Vagina (tissue), 2 donors: Measurements from ENCODE around the gene SH2D3C.

Experiments used
- CTCF ChIP-seq, 3 experiments: fragments of 450-650 bp in 2 of 3; fragments of 200-600 bp in 1 of 3; sonication (generic) in 1 of 3; IDR thresholded peaks; one replicate each; pipeline ENCODE4 v1.5.1; 2017 to 2019; ENCODE audit warnings: antibody characterized with exemption in 3 of 3, mild to moderate bottlenecking in 2 of 3, moderate library complexity in 2 of 3
- POLR2A ChIP-seq, 2 donors: fragments of 450-650 bp; IDR thresholded peaks; one replicate each; pipeline ENCODE4 v1.6.1; 2017; ENCODE audit warnings: antibody characterized with exemption in 2 of 2, mild to moderate bottlenecking in 2 of 2, moderate library complexity in 2 of 2

- peak in 1 of 2 donors; percentile 90 for TF ChIP-seq POLR2A (IDR thresholded peaks at IDR 0.05)
- peak; percentile 88 to 98 (median 98) for TF ChIP-seq CTCF (IDR thresholded peaks at IDR 0.05)
These were observed 43.5 kb downstream of the SH2D3C start, which contains the start of gene TOR2A for GRCh38 chr9:127734747-127735529.
